Panc1 (cell line): ENCODE results near the gene AACS.

Experiments
- CTCF ChIP-seq: fragments of 450-650 bp; IDR thresholded peaks from 2 replicates; pipeline ENCODE4 v1.5.1; 2017; ENCODE audit warnings: mild to moderate bottlenecking
- POLR2AphosphoS5 ChIP-seq: IDR thresholded peaks from 2 replicates; pipeline ENCODE4 v1.6.1; 2012; ENCODE audit warnings: mild to moderate bottlenecking, low read depth, low read length, moderate library complexity
- REST ChIP-seq, 2 experiments: IDR thresholded peaks; 2 replicates each; pipeline ENCODE4 v1.6.1; 2011 to 2012; ENCODE audit warnings: low read depth in 2 of 2, control low read depth in 1 of 2, low read length in 1 of 2, mild to moderate bottlenecking in 1 of 2, moderate library complexity in 1 of 2; ENCODE audit not compliant: insufficient read depth in 1 of 2

GRCh38 chr12:125050446-125050845, 14.8 kb upstream of the AACS start:
- TF ChIP-seq CTCF: no peak
- no peak for TF ChIP-seq REST (IDR thresholded peaks at IDR 0.05; ENCODE audit: insufficient read depth in 1 of 2, low read depth in 2 of 2, low read length in 1 of 2)
- no peak for TF ChIP-seq POLR2AphosphoS5
